HPDE6-E6E7 (cell line): ENCODE measurements around the gene RERE.
"Not testable (repeated sequence)": the region's sequence is repeated elsewhere in the genome, so short reads cannot be mapped to it uniquely, and the experiment has no call there.

Experiments
- DNase-seq: peaks from one replicate; pipeline ENCODE4 v3.0.0; 2011; ENCODE audit warnings: missing footprints; ENCODE audit errors: extremely low spot score

Gene RERE

DNA sequence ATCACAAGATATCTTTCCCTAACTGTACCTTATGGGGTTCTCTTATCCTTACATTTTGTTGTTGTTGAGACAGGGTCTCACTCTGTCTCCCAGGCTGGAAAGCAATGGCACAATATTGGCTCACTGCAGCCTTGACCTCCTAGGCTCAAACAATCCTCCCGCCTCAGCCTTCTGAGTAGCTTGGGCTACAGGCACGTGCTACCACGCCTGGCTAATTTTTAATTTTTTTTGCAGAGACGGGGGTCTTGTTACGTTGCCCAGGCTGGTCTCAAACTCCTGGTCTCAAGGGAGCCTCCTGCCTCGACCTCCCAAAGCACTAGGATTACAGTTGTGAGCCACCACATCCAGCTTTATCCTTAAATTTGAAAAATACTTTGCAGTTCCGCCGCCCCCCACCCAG, 10.4 kb downstream of the RERE start:
- DNase-seq = no peak

DNA sequence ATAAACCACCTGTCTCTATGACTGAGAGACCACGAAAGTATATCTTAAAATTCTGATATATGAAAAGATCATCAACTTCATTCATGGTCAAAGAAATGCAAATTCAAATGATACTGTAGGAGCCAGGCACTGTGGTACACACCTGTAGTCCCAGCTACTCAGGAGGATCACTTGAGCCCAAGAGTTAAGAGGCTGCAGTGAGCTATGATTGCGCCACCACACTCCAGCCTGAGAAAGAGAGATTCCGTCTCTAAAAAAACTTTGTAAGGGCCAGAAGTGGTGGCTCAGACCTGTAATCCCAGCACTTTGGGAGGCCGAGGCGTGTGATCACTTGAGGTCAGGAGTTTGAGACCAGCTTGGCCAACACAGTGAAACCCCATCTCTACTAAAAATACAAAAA, 17.0 kb downstream of the RERE start:
- DNase-seq = no peak

DNA sequence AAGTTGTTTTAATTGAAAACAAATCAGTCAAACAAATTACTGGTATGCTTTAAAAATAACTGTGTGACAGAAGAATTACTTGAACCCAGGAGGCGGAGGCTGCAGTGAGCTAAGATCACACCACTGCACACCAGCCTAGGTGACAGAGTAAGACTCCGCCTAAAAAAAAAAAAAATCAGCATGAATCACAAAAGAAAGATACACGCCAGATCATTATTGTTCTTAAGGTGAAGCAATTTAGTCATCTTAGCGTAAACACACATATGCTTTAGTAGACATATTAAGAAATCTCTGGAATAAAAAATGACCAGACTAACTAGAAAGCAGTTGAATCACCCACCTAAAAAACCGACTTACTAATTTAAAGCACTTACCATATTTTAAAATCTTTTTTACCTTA, 20.2 kb downstream of the RERE start:
- peak; percentile 54 for DNase-seq

DNA sequence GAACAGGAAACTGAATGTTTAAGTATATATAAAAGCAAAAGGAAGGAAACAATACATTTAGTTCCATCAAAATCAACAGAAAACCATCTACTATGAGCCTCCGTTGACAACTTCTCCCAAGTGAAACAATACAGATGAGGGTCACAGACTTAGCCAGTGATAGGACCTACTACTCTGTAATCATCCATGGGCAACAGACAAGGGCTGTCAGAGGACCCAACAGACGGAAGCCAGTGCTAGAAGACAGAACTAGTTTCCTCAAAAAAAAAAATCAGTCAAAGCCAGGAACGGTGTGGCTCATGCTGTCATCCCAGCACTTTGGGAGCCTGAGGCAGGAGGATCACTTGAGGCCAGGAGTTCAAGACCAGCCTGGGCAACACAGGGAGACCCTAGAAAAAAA, 20.6 kb downstream of the RERE start:
- DNase-seq = no peak

GRCh38 chr1:8794605-8795004, 22.8 kb downstream of the RERE start:
- DNase-seq = no peak

GRCh38 chr1:8791819-8792218, 25.6 kb downstream of the RERE start:
- no peak for DNase-seq

DNA sequence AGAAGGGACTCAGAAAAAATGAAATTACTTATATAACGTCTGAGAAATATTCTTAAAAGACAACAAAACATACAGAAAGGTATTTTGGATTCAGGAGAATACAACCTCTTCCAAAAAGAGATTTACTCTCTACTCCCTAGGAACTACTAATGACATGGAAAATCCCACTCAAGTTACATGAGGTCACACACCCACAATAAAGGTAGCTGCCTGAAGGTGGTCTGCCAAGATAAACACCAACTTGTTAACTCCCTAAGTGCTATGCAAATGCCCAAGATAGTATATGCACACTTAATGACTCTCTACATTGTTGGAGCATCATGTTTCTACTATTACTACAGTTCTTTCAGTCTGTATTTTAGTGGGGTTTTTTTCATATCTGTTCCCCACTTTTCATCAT, 26.5 kb downstream of the RERE start:
- no peak for DNase-seq

DNA sequence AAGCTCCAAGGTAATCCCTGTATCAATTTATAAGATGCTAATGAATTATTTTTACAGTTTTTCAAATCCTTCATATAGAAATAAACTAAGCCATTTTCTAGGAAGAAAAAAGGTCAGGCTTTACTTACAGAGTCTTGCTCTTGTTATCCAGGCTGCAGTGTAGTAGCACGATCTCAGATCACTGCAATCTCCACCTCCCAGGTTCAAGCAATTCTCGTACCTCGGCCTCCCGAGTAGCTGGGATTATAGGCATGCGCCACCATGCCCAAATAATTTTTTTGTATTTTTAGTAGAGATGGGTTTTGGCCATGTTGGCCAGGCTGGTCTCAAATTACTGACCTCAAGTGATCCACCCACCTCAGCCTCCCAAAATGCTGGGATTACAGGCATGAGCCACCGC, 27.0 kb downstream of the RERE start:
- DNase-seq = no peak

- peak; percentile 15 for DNase-seq
These were observed 27.9 kb downstream of the RERE start for GRCh38 chr1:8789314-8790214.

- DNase-seq = no peak
These were observed 30.2 kb downstream of the RERE start for GRCh38 chr1:8787218-8787617.

GRCh38 chr1:8786204-8786603, 31.2 kb downstream of the RERE start:
- DNase-seq = not testable (repeated sequence)

DNA sequence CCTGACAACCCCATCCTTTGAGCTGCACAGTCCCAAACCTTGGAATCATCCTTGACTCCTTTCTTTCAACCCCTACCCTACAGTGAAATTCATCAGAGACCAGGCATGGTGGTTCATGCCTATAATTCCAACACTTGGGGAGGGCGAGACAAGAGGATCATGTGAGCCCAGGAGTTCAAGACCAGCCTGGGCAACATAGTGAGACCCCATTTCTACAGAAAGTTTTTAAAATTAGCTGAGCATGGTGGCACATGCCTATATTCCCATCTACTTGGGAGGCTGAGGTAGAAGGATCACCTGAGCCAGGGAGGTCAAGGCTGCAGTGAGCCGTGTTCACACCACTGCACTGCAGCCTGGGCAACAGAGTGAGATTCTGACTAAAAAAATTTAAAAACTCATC, 34.5 kb downstream of the RERE start:
- DNase-seq = no peak

- no peak for DNase-seq
These were observed 35.3 kb downstream of the RERE start for GRCh38 chr1:8782001-8782620.

DNA sequence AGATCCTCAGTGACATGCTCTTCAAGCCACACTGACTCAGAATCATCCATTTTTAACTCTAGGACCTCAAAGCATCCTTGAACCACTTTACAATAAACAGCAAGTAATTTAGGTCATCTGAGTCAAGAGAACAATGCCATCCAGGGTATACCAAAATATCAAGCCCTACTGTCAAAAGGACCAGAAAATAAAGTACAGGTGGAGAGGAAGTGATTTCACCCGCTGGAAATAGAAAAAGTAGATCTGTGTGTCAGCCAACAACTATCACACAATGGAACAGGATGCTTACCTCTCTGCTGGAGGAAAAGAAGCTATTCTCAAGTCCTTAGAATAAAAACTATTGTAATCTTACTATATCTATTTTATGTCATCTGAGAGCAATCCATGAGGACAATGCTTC, 37.0 kb downstream of the RERE start:
- DNase-seq = no peak

GRCh38 chr1:8777867-8778266, 39.6 kb downstream of the RERE start:
- DNase-seq = no peak

GRCh38 chr1:8776104-8776503, 41.3 kb downstream of the RERE start:
- no peak for DNase-seq

- DNase-seq = no peak
These were observed 50.4 kb downstream of the RERE start for GRCh38 chr1:8767006-8767405.

DNA sequence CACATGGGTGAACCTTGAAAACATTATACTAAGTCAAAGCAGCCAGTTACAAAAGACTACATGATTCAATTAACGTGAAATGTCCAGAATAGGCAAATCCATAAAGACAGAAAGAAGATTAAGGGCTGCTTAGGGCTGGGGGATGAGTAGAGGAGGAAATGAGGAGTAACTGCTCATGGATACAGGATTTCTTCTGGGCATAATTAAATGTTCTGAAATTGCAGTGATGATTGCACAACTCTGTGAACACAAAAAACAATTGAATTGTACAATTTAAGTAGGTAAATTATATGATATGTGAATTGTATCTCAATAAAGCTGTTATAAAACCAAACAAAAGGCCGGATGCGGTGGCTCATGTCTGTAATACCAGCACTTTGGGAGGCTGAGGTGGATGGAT, 52.2 kb downstream of the RERE start:
- DNase-seq = no peak

DNA sequence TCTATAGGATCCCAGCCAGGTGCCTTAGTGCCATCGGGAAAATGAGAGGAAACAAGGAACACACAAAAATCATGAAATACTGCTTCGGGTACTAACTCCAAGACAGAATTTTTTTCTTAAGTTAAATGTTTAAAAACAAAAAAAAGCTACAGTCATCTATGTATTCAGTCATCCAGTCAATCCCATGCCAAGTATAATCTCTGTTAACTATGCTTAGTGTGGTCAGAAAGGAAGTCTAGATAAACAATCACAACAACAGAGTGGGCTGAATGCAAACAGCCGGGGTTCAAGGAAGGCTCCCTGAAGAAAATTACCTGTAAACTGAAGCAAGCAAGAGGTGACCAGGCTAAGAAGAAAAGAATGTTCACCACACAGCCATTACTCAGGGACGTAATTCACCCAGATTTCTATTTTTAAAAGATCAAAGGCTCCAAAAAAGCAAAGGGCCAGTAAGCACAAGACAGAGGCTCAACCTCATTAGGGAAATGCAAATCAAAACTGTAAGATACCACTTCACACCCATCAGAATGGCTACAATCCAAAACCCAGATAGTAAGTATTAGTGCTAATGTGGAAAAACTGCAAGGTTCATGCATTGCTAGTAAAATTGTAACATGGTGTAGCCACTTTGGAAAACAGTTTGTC, 53.0 kb downstream of the RERE start:
- DNase-seq = no peak

GRCh38 chr1:8763888-8764287, 53.6 kb downstream of the RERE start:
- DNase-seq = no peak

DNA sequence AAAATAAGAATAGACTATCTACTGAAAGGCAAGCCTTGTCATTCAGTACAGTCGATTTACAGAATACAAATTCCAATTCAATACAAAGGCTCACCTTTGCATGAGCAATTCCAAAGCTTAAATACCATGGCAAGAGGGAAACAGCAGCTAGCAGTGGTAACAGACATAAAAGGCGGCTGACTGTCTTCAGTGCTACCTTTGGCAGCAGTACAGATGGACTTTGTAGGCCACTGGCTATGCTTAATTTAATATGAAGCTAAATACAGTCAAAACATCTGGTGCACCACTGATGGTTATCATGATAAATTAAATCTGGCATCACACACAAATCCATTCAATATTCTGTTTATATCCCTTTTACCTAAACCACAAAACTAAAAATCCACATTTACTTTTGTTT, 62.4 kb downstream of the RERE start:
- DNase-seq = no peak

DNA sequence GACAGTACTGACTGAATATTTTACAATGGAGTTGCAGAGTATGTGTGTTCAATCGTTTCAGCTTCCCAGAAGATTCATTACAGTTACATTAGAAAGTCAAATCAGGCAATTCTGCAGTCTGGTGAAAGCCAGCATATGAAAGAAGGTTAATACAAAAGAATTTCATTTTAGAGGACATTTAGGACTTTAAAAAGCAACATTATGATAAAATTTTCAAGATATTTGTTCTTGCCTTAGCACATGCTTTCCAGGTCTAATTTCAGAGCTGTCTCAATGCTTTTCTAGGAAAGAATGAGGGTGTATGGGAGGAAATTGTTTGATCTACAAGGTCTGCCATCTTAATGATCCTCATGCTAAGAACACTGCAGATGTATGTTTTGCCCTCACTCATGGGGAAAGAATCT, 63.2 kb downstream of the RERE start:
- DNase-seq = no peak

DNA sequence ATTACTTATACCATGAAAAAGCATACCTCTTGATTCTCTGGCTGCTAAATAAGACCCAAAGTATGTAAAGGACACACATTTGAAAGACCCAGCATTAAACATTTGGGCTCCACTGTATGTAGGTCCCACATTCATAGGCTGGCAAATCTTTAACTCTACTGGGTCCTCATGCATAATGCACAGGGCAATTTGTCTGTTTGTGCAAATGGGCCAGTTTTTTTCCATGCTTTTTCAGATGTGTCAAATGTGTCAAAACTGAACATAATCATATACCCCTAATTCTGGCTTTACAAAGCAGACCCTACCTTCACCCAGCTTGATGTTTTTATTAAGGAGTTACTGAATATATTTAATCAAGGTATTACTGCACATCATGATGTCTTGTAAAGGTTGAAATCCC, 63.7 kb downstream of the RERE start:
- DNase-seq = no peak
